SK-N-SH (cell line): ENCODE data around the gene RNF112. TPM values are rescaled to one million over a fixed set of nuclear protein-coding genes. Genes with fewer than 3 reads are reported as not detected.
"Not testable (repeated sequence)": the region's sequence is repeated elsewhere in the genome, so short reads cannot be mapped to it uniquely, and the experiment has no call there.

ENCODE experiments used
- CTCF ChIA-PET: fragments of 300-600, 350-600 bp; formaldehyde crosslinking; extraction: SDS; loops from one replicate; lab custom pipeline; 2021; lab: Yijun Ruan, JAX
- POLR2A ChIA-PET: fragments of 350-600 bp; sonication (Branson Sonifier 250); formaldehyde crosslinking; extraction: SDS; loops from one replicate; lab custom pipeline; 2020; ENCODE audit warnings: antibody characterized with exemption, inconsistent platforms; lab: Yijun Ruan, JAX
- DNase-seq: peaks from one replicate; pipeline ENCODE4 v3.0.0; 2012
- H2AFZ ChIP-seq: fragments of 200-600 bp; sonication (generic); 2 replicates; pipeline ENCODE4 v1.8.1; 2016; ENCODE audit warnings: antibody characterized with exemption, mild to moderate bottlenecking, low read depth
- H3F3A ChIP-seq: fragments of 200-600 bp; sonication (generic); replicated peaks from 2 replicates; pipeline ENCODE3; 2016; ENCODE audit warnings: antibody characterized with exemption, mild to moderate bottlenecking; ENCODE audit not compliant: insufficient read depth
- H3K27ac ChIP-seq, 2 experiments: fragments of 200-500 bp in 1 of 2; fragments of 200-600 bp in 1 of 2; sonication (Bioruptor generic) in 1 of 2; sonication (generic), shearing (Covaris generic) in 1 of 2; 2 replicates each; pipeline versions ENCODE4 v1.5.1 to v1.6.1; 2014 to 2016; ENCODE audit warnings: low read depth in 2 of 2, inconsistent platforms in 1 of 2, low read length in 1 of 2, mild to moderate bottlenecking in 1 of 2, mixed read lengths in 1 of 2
- H3K27me3 ChIP-seq: fragments of 200-600 bp; sonication (generic), shearing (Covaris generic); 2 replicates; pipeline ENCODE4 v1.6.1; 2016; ENCODE audit warnings: mixed run types; ENCODE audit not compliant: insufficient read depth
- H3K36me3 ChIP-seq, 2 experiments: fragments of 200-500 bp in 1 of 2; fragments of 200-600 bp in 1 of 2; sonication (Bioruptor generic) in 1 of 2; sonication (generic) in 1 of 2; replicated peaks in 1 of 2; 2 replicates each; pipeline versions ENCODE3 to v1.5.1; 2014 to 2016; ENCODE audit warnings: low read length in 1 of 2, mild to moderate bottlenecking in 1 of 2; ENCODE audit not compliant: insufficient read depth in 2 of 2, control insufficient read depth in 1 of 2
- H3K4me1 ChIP-seq, 2 experiments: fragments of 200-500 bp in 1 of 2; fragments of 200-600 bp in 1 of 2; sonication (Bioruptor generic) in 1 of 2; sonication (generic), shearing (Covaris generic) in 1 of 2; 2 replicates each; pipeline versions ENCODE4 v1.5.1 to v1.6.1; 2014 to 2016; ENCODE audit warnings: low read depth in 1 of 2, low read length in 1 of 2, mixed run types in 1 of 2; ENCODE audit not compliant: insufficient read depth in 2 of 2, control insufficient read depth in 1 of 2
- H3K4me2 ChIP-seq: fragments of 200-600 bp; sonication (generic), shearing (Covaris generic); 2 replicates; pipeline ENCODE4 v1.6.1; 2017; ENCODE audit warnings: mixed run types
- H3K4me3 ChIP-seq, 2 experiments: fragments of 200-500 bp in 1 of 2; fragments of 200-600 bp in 1 of 2; sonication (Bioruptor generic) in 1 of 2; sonication (generic), shearing (Covaris generic) in 1 of 2; 2 replicates each; pipeline versions ENCODE4 v1.5.1 to v1.8.1; 2014 to 2016; ENCODE audit warnings: low read depth in 2 of 2, inconsistent platforms in 1 of 2, low read length in 1 of 2, mild to moderate bottlenecking in 1 of 2, mixed read lengths in 1 of 2, moderate library complexity in 1 of 2
- H3K79me2 ChIP-seq: fragments of 200-600 bp; sonication (generic); 2 replicates; pipeline ENCODE4 v1.8.1; 2017; ENCODE audit warnings: mild to moderate bottlenecking; ENCODE audit not compliant: insufficient read depth
- H3K9ac ChIP-seq: fragments of 200-600 bp; sonication (generic); 2 replicates; pipeline ENCODE4 v1.6.1; 2017; ENCODE audit warnings: mixed run types
- H3K9me2 ChIP-seq: fragments of 200-600 bp; sonication (generic); 2 replicates; pipeline ENCODE4 v1.6.1; 2017; ENCODE audit warnings: mixed run types
- H3K9me3 ChIP-seq: fragments of 200-600 bp; sonication (generic); 2 replicates; pipeline ENCODE4 v1.6.1; 2017; ENCODE audit warnings: mixed run types, mild to moderate bottlenecking, moderate library complexity
- H4K20me1 ChIP-seq: fragments of 200-600 bp; sonication (generic); 2 replicates; pipeline ENCODE4 v1.6.1; 2017; ENCODE audit warnings: mild to moderate bottlenecking, mixed run types; ENCODE audit not compliant: insufficient read depth
- FOXM1 ChIP-seq: IDR thresholded peaks from 2 replicates; pipeline ENCODE4 v1.4.0; 2012; ENCODE audit warnings: low read depth, mild to moderate bottlenecking
- MXI1 ChIP-seq: IDR thresholded peaks from 2 replicates; pipeline ENCODE4 v1.6.1; 2012; ENCODE audit warnings: mild to moderate bottlenecking, low read depth, low read length, improper control_type of control experiment
- NFIC ChIP-seq: IDR thresholded peaks from 2 replicates; pipeline ENCODE4 v1.4.0; 2012; ENCODE audit warnings: borderline replicate concordance
- NRF1 ChIP-seq: IDR thresholded peaks from 2 replicates; pipeline ENCODE4 v1.6.1; 2012; ENCODE audit warnings: low read depth, mild to moderate bottlenecking, low read length
- RAD21 ChIP-seq: IDR thresholded peaks from 2 replicates; pipeline ENCODE4 v1.6.1; 2012; ENCODE audit warnings: mild to moderate bottlenecking, low read length
- RCOR1 ChIP-seq: fragments of 150-350 bp; IDR thresholded peaks from 2 replicates; pipeline ENCODE4 v1.6.1; 2017; ENCODE audit warnings: antibody characterized with exemption, low read length
- SIN3A ChIP-seq: IDR thresholded peaks from 2 replicates; pipeline ENCODE4 v1.6.1; 2012; ENCODE audit warnings: low read depth, mild to moderate bottlenecking, low read length, moderate library complexity, borderline replicate concordance
- SMC3 ChIP-seq: IDR thresholded peaks from 2 replicates; pipeline ENCODE4 v1.6.1; 2012; ENCODE audit warnings: low read depth, low read length, improper control_type of control experiment
- YY1 ChIP-seq: IDR thresholded peaks from 2 replicates; pipeline ENCODE4 v1.4.0; 2012; ENCODE audit warnings: low read depth, mild to moderate bottlenecking
- WGBS: methylation state at CpG from one replicate; pipeline ENCODE4 v1.1.6; 2017; ENCODE audit warnings: low lambda C conversion rate; 5-methylcytosine and 5-hydroxymethylcytosine counted together
- polyA plus RNA-seq, 3 experiments: library from polyadenylated mRNA; depleted of rRNA; stranded (reverse); fragments of >200 nt; gene quantifications; 2 replicates each; pipeline ENCODE4 v1.2.3, GENCODE V29; 2012
- small RNA-seq, 7 experiments: library from RNA; depleted of rRNA; stranded (forward); fragments of <200 nt; gene quantifications; one replicate each; pipeline ENCODE3, GENCODE V24; 2012
- TF ChIP-seq, protein P1 (sequence below): IDR thresholded peaks from 2 replicates; pipeline ENCODE4; 2012
- TF ChIP-seq, protein P2 (sequence below): IDR thresholded peaks from 2 replicates; pipeline ENCODE4 v1.4.0; 2012; ENCODE audit warnings: low read depth, borderline replicate concordance
- TF ChIP-seq, protein P3 (sequence below): IDR thresholded peaks from 2 replicates; pipeline ENCODE4 v1.4.0; 2012; ENCODE audit warnings: low read depth

RNF112 gene
- polyA plus RNA-seq, 1 of the 3 experiments (the other 2 are of a cell fraction) = 22.6 TPM

DNA sequence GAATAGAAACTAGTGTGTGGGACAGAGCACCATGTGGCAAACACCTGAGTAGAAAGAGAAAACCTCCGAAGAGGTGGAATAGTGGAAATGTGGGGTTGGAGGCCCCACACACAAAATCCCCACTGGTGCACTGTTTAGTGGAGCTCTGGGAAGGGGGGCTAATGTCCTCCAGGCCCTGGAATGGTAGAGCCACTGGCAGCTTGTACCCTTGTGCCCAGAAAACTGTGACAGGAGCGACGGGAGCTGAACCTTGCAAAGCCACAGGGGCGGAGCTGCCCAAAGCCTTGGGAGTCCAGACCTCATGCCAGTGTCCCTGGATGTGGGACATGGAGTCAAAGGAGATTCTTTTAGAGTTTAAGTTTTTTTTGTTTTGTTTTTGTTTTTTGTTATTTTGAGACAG, 50.6 kb downstream of the RNF112 start (continued):
- no peak for TF ChIP-seq SIN3A
- no peak for TF ChIP-seq MXI1
- TF ChIP-seq NFIC = no peak
- TF ChIP-seq RCOR1 = no peak
- TF ChIP-seq RAD21 = no peak
- TF ChIP-seq YY1 = no peak
- no peak for TF ChIP-seq NRF1
- TF ChIP-seq, protein P1, sequence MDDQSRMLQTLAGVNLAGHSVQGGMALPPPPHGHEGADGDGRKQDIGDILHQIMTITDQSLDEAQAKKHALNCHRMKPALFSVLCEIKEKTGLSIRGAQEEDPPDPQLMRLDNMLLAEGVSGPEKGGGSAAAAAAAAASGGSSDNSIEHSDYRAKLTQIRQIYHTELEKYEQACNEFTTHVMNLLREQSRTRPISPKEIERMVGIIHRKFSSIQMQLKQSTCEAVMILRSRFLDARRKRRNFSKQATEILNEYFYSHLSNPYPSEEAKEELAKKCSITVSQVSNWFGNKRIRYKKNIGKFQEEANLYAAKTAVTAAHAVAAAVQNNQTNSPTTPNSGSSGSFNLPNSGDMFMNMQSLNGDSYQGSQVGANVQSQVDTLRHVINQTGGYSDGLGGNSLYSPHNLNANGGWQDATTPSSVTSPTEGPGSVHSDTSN = no peak

DNA sequence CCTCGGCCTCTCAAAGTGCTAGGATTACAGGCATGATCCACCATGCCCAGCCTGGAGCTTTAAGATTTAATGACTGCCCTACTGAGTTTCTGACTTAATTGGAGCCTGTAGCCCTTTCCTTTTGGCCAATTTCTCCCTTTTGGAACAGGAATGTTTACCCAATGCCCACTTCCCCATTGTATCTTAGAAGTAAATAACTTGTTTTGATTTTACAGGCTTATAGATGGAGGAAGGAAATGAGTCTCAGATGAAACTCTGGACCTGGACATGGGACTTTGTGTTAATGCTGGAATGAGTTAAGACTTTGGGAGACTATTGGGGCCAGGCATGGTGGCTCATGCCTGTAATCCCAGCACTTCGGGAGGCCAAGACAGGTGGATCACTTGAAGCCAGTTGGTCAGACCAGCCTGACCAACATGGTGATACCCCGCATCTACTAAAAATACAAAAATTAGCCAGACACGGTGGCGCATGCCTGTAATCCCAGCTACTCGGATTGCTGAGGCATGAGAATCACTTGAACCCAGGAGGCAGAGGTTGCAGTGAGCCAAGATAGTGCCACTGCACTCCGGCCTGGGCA, 51.5 kb downstream of the RNF112 start:
- H3K27ac ChIP-seq, H3K9ac ChIP-seq, H3K27me3 ChIP-seq, H3K4me1 ChIP-seq, H4K20me1 ChIP-seq, H3K4me2 ChIP-seq, H3K9me2 ChIP-seq, H3K79me2 ChIP-seq, POLR2A ChIA-PET, H3F3A ChIP-seq, H2AFZ ChIP-seq, H3K4me3 ChIP-seq, H3K9me3 ChIP-seq, DNase-seq, H3K36me3 ChIP-seq: not testable (repeated sequence)
- 74% methylated on average over 7 of the region's 7 CpGs for WGBS
- CTCF ChIA-PET = interaction anchor here (3.0 kb wide), 1 partner anchor 300 kb away, joined by 11 read pairs; no protein-coding TSS in a partner anchor

DNA sequence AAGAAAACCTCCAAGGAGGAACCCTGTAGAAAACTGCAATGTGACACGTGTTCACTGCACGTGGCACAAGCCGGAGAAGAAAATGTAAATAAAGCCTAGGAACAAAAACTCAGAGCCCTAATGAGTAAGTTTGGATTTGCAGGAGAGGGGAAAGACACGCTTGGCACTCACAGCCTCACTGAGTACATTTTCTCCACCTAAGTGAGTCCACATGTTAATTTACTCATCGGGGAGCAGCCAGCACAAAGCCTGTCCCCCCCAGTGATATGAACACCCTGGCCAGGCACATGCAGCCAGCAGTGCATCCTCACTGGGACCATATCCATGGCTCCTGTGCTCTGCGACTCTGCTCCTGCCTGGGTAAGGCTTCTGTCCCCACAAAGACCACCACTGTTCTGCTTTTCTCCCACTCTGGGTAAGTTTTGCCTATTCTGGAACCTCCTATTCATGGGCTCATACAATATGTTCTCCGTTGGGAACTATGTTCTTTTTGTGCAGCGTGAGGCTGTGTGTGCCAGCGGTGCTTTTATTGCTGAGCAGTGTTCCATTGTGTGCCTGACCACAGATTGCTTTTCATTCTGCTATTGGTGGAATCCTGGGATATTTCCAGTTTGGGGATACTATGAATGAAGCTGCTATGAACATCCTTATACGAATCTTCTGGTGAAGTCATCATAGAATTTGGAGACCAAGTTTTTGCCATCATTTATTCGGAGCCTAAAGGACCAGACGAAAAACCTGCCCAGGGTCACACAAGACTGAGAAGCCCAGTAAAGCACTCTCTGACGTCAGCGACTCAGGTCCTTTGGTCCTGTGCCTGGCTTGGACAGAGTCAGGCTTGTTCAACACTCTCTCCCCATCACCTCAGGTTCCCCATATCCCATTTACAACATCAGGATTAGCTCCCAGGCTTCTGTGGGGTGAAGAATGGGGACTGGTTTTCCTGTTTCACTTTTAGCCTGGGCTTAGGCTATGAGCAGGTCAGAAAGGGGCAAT, 53.3 kb downstream of the RNF112 start:
- H3F3A ChIP-seq = no peaks in the 10 kb centered on the region
- no peak overlapping the region for H3K27ac ChIP-seq
- no peak overlapping the region for H3K4me3 ChIP-seq
- POLR2A ChIA-PET = no interaction called here
- H3K4me2 ChIP-seq = no peak overlapping the region
- no peak for DNase-seq
- TF ChIP-seq, protein P2, sequence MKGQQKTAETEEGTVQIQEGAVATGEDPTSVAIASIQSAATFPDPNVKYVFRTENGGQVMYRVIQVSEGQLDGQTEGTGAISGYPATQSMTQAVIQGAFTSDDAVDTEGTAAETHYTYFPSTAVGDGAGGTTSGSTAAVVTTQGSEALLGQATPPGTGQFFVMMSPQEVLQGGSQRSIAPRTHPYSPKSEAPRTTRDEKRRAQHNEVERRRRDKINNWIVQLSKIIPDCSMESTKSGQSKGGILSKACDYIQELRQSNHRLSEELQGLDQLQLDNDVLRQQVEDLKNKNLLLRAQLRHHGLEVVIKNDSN = no peak
- TF ChIP-seq, protein P3, sequence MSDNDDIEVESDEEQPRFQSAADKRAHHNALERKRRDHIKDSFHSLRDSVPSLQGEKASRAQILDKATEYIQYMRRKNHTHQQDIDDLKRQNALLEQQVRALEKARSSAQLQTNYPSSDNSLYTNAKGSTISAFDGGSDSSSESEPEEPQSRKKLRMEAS = no peak
- TF ChIP-seq FOXM1 = no peak
- TF ChIP-seq SMC3 = no peak
- TF ChIP-seq, all 33 proteins: peak for 0
- no peaks in the 10 kb centered on the region for H3K79me2 ChIP-seq
- no peak overlapping the region for H3K9ac ChIP-seq
- H3K4me1 ChIP-seq = no peaks in the 10 kb centered on the region; a peak in 1 of 4 replicates
- no peaks in the 10 kb centered on the region for H3K36me3 ChIP-seq
- no peaks in the 10 kb centered on the region for H3K9me2 ChIP-seq
- H2AFZ ChIP-seq = no peak overlapping the region
- CTCF ChIA-PET = interaction anchor here (1.0 to 3.0 kb wide), 3 partner anchors 17 to 101 kb away, joined by 3 to 10 read pairs (median 5); partner anchors contain the start of gene B9D1
- 84% methylated on average over 14 of the region's 14 CpGs for WGBS
- no peaks in the 10 kb centered on the region for H3K27me3 ChIP-seq
- H4K20me1 ChIP-seq = no peaks in the 10 kb centered on the region
- H3K9me3 ChIP-seq = no peaks in the 10 kb centered on the region

Small RNA genes lying within 50 kb of the gene (small RNA-seq; reads per million reads assigned to genes)
- 0 reads per million in 7 experiments for gene RF00537

Other genes with a start within 250 kb of the RNF112 start
- 34.5 and 38.9 TPM in 2 replicates for gene EPN2, start 173.9 kb upstream of the RNF112 start, polyA plus RNA-seq (2012; rRNA removed)
- gene B9D1, start 48.5 kb upstream of the RNF112 start, polyA plus RNA-seq (2012; rRNA removed) = 75.0 and 81.6 TPM in 2 replicates
- gene MAPK7, start 32.7 kb upstream of the RNF112 start, polyA plus RNA-seq (2012; rRNA removed) = 10.5 and 19.1 TPM in 2 replicates
- gene MFAP4, start 24.0 kb upstream of the RNF112 start, polyA plus RNA-seq (2012; rRNA removed) = 112 and 120 TPM in 2 replicates
- gene SLC47A1, start 122.6 kb downstream of the RNF112 start, polyA plus RNA-seq (2012; rRNA removed) = 3.5 and 4.4 TPM in 2 replicates
- 16.6 and 23.3 TPM in 2 replicates for gene ALDH3A2, start 237.5 kb downstream of the RNF112 start, polyA plus RNA-seq (2012; rRNA removed)